GM20431 (cell line): Measurements from ENCODE around the gene GREB1.

Source experiments
- in situ Hi-C: fragments of 300-500 bp; cut with MseI, MboI; formaldehyde crosslinking; loops from one replicate; pipeline ENCODE4 v1.15.0; 2020; ENCODE audit warnings: low sequenced_read_pairs; ENCODE audit not compliant: unreplicated experiment

The GREB1 gene

DNA sequence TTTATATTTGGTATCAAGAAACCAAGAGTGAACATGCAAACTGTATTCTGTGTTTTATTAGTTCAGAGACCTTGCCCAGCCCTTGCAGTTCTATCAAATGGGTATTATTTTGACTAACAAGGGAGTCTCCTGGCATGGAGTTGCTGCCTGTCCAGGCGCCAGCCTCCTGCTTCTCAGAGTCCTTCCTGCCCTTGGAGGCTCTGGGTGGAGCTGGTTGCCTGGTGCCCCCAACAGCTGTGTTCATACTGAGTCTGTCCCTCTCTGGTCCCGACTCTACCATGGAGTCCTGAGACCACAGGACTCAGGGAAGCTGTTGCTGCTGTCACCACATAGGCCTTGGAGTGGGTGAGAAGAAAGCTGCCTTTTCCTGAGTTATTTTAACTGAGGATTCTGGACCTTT, 26.3 kb upstream of the GREB1 start:
- in situ Hi-C loops, result no loop called here

DNA sequence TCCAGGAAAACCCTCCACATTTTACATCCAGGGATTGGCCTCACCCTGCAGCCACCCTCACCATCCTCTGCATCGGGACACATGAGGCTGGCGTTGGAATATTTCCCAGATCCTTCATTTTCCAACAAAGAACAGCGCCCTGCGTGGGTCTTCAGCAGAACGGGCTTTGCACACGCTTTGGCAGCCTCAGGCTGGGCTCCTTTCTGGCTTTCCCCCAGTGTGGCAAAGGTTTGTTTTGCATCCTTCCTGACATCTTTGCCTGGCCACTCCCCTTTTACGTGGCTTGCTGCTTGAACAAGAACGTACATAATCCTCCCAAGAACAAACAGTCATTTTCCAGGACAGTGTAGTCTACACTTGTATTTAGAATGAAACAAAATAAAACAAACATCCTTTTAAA, 25.6 kb upstream of the GREB1 start:
- in situ Hi-C loops, result no loop called here

GRCh38 chr2:11509657-11510360, 24.0 kb upstream of the GREB1 start:
- in situ Hi-C loops, result no loop called here

- in situ Hi-C loops, result no loop called here
Measured at GRCh38 chr2:11512431-11512830, 21.4 kb upstream of the GREB1 start.

DNA sequence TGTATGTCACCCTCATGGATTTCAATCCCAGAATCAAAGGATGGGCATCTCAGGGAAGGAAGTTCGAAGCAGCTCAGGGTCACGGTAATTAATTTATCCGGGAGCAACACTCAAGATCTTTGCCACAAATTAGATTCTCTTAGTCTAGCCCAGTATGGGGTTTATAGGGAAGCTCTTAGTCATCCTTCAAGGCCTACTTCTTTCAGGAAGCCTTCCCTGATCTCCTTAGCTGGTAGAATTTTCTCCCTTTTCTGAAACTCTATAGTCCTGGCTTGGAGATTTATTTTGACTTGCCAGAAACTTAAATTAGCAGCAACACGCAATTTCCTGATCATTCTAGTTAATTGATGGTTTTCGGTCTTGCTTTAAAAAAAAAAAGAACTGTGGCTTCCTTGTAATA, 20.5 kb upstream of the GREB1 start:
- in situ Hi-C loops, result no loop called here

DNA sequence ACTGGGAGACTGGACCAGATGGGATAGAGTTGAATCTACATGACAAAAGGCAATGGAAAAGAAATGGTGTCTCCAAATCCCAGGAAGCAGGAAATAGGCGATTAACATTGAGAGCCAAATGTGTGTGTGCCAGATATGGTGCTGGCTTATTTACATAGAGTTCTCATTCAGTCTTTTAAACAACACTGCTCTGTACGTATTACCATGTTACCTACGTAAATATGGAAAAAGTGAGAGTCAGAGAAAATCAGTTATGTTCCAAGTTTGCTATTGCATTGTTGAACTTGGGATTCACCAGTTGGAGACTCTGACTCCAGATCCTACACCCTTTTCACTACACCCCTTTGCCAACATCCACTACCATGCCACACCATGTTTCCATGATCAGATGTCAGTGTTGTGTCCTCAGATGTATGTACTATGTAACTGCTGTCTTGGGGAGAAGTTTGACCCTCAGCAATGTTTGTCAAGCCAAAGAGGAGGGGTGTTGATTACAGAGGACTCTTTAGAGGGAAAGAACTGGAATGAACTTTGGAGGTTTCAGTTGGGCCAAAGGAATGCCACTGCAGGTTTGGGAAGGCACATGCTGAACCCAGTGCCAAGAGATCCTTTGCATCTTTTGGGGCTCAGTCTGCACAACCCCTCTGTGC, 19.6 kb upstream of the GREB1 start:
- in situ Hi-C loops, result no loop called here

- in situ Hi-C loops, result no loop called here
Measured at GRCh38 chr2:11514904-11515303, 18.9 kb upstream of the GREB1 start.

- in situ Hi-C loops, result no loop called here
Measured at GRCh38 chr2:11515490-11515981, 18.3 kb upstream of the GREB1 start.

DNA sequence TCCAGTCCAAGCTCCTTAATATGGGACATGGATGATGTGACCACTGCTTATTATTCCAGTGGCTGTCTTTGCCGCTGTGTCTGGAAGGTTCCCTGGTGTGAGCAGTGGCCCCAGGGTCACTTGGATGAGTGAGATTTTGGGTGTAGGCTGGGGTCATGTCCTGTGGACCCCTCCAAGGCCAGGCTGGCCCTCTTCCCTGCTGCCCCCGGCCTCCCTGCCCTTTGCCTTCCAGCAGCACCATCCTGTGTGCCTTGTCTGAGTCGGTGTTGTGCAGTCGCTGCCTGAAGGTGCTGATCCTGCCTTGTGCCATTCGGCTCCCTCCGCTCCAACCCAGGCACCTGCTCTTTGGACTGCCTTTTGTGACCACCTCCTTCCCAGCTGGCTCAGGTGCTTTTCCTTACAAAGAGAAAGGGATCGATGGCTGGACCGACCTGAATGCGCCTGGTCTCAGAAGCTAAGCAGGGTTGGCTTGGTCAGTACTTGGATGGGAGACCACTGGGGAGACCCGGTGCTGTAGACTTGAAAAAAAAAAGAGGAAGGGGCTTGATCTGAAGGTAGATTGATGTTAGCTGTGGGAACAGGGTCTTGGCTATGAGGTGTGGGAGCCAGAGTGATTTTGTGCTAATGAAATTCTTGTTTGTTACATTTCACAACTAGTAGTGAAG, 16.7 kb upstream of the GREB1 start:
- in situ Hi-C loops, result no loop called here

- in situ Hi-C loops, result no loop called here
Measured at GRCh38 chr2:11517906-11518305, 15.9 kb upstream of the GREB1 start.

DNA sequence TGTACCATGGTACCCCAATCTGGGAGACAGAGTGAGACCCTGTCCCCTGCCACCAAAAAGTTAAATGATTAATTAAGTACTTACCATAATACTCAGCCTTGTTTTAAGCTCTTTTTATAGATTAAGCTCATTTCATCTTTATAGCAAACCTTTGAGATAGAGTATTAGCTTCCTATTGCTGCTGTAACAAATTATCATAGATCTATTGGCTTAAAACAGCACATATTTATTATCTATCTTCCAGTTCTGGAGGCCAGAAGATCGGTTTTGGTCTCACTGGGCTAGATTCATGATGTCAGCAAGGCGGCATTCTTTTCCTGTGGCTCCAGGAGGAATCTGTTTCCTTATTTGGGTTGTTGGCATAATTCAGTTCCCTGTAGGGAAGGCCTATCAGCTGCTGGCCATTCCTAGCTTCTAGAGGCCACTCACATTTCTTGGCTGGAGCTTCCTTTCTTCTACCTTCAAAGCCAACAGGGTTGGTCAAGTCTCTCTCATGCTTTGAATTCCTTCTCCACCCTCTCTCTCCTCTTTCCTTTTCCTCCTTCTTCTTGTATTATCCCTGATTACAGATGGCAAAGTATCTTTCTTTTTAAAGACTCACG, 13.7 kb upstream of the GREB1 start:
- in situ Hi-C loops, result no loop called here

DNA sequence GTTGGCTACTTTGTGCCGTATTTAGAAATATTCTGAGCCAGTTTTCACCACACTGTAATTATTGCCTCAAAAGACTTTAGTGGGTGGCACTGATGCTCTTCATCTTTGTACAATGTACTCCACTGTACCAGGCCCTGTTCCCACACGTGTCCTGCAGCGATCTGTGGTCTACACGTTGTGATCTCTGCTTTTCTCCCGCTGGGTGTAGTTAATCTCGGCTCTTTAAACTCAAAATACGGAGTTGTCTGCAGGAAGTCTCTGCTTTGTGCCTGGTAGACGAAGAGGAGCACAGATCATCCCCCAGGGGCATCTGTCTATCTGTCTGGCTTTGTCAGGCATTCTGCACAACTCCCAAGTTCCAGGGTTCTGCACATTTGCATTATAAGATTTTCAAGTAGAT, 12.1 kb upstream of the GREB1 start:
- in situ Hi-C loops, result no loop called here

GRCh38 chr2:11524470-11524869, 9.4 kb upstream of the GREB1 start:
- in situ Hi-C loops, result no loop called here

DNA sequence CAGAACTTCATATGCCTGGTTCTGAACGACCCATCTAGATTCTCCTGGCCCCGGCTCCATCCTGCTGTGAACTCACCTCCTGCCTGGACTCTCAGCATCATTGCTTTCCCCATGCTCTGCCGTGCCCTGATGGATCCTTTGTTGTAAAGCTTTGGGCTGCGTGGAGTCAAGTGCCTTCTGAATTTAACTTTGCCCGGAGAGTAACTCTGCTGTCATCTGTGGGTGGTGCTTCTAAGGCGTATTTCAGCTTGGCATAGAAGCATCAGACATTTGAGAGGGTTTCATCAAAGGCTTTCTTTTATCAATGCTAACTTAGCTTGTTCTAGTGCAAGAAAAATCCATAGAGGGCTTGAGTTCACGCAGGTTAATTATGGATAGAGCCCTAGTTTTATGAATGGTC, 8.1 kb upstream of the GREB1 start:
- in situ Hi-C loops, result no loop called here

DNA sequence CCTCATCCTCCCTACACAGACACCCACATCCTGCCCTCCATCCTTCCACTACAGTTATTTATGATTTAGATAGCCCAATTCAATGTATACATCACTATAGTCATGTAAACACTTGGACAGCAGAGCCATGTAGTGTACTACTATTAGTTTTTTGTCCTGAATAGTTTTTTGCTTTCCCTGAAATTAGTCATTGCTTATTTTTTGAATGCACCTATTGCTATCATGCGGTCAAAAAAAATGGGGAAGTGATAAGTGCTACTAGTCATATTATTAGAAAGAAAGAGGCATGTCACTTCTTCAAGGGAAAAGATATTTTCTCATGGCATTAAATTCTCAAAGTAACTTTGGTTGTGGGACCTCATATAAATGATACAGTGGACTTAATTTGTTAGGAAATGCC, 6.8 kb upstream of the GREB1 start:
- in situ Hi-C loops, result no loop called here

GRCh38 chr2:11528228-11528627, 5.6 kb upstream of the GREB1 start:
- in situ Hi-C loops, result no loop called here

DNA sequence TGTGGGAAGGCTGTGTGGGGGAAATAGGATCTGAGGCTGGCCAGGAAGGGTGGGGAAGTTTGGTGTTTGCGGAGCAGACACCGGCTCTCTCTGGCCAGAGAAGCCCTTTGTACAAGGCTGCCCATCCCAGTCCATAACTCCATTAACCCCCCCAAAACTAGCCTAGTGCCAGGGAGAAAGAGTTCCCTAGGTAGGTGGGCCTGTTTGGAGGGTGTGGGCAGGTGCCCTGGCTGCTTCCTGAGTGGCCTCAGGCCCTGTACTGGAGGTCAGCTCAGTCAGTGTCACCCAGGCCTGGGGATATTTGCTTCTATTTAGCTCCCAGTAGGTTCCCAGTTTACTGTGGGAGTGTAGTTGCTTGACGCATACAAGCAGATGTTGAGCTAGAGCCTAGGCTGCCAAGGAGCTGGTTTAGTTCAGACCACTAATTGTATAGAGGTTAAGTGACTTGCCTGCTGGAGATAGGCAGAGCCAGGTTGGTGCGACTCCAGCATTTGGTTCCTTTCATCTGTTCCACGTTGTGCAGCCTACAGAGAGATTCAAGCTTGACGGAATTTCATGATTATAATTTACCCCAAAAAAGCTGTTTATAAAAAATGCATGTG, 2.9 kb upstream of the GREB1 start:
- in situ Hi-C loops, result no loop called here

GRCh38 chr2:11532416-11533055, 1.3 kb upstream of the GREB1 start:
- in situ Hi-C loops, result no loop called here

- in situ Hi-C loops, result no loop called here
Measured at GRCh38 chr2:11534071-11534745, 363 bp downstream of the GREB1 start.
